Effector CD8-positive, alpha-beta T cell (primary cell): ENCODE data around the gene ERVK3-1.

ENCODE experiments used
- DNase-seq: peaks from one replicate; lab custom pipeline; 2025; lab: John Stamatoyannopoulos, UW

ERVK3-1 gene

GRCh38 chr19:58304748-58305064 lies 471 bp upstream of the ERVK3-1 start:
- no peak for DNase-seq

GRCh38 chr19:58305932-58306323 lies 751 bp downstream of the ERVK3-1 start:
- DNase-seq = no peak

GRCh38 chr19:58307736-58308135 lies 2.6 kb downstream of the ERVK3-1 start:
- DNase-seq = no peak

- peak; percentile 3 for DNase-seq
These were observed 5.5 kb downstream of the ERVK3-1 start for GRCh38 chr19:58310685-58311084.

GRCh38 chr19:58311345-58311865 lies 6.2 kb downstream of the ERVK3-1 start:
- DNase-seq = no peak

GRCh38 chr19:58315580-58315979 lies 10.4 kb downstream of the ERVK3-1 start:
- no peak for DNase-seq

GRCh38 chr19:58317476-58318072 lies 12.4 kb downstream of the ERVK3-1 start:
- DNase-seq = no peak

- no peak for DNase-seq
These were observed 13.1 kb downstream of the ERVK3-1 start for GRCh38 chr19:58318297-58318696.

GRCh38 chr19:58319241-58319640 lies 14.1 kb downstream of the ERVK3-1 start:
- no peak for DNase-seq

GRCh38 chr19:58325311-58326022 lies 20.3 kb downstream of the ERVK3-1 start:
- no peak for DNase-seq

GRCh38 chr19:58326501-58326913 lies 21.3 kb downstream of the ERVK3-1 start:
- DNase-seq = no peak

- DNase-seq = peak; percentile 76
These were observed 21.9 kb downstream of the ERVK3-1 start, which contains the start of gene ZSCAN22 for GRCh38 chr19:58326914-58327726. ZSCAN22 (plus strand) TSS chr19:58326994; CDS start chr19:58334803, 7,809 bp downstream.

GRCh38 chr19:58328999-58329398 lies 23.8 kb downstream of the ERVK3-1 start:
- no peak for DNase-seq

GRCh38 chr19:58330458-58330857 lies 25.3 kb downstream of the ERVK3-1 start:
- no peak for DNase-seq

GRCh38 chr19:58332697-58333096 lies 27.5 kb downstream of the ERVK3-1 start:
- no peak for DNase-seq

- no peak for DNase-seq
These were observed 29.6 kb downstream of the ERVK3-1 start for GRCh38 chr19:58334691-58335249.

- no peak for DNase-seq
These were observed 30.5 kb downstream of the ERVK3-1 start for GRCh38 chr19:58335630-58336029.

GRCh38 chr19:58336216-58336615 lies 31.0 kb downstream of the ERVK3-1 start:
- DNase-seq = no peak

GRCh38 chr19:58336820-58337219 lies 31.6 kb downstream of the ERVK3-1 start:
- no peak for DNase-seq

GRCh38 chr19:58338336-58338735 lies 33.2 kb downstream of the ERVK3-1 start:
- DNase-seq = no peak

- DNase-seq = no peak
These were observed 33.8 kb downstream of the ERVK3-1 start for GRCh38 chr19:58338825-58339558.

- no peak for DNase-seq
These were observed 40.4 kb downstream of the ERVK3-1 start for GRCh38 chr19:58345558-58345957.
